C1 segment of cervical spinal cord (tissue), 14 donors: ENCODE results near the gene KIF11.
"Not testable (repeated sequence)": the region's sequence is repeated elsewhere in the genome, so short reads cannot be mapped to it uniquely, and the experiment has no call there.

ENCODE experiments used
- DNase-seq, 14 donors: peaks; one replicate each; lab custom pipeline; 2025; lab: John Stamatoyannopoulos, UW

The KIF11 gene

GRCh38 chr10:92590623-92591549 is 2.0 kb upstream of the KIF11 start:
- peak in 11 of 14 donors; percentile 1 to 31 (median 15) for DNase-seq

GRCh38 chr10:92591550-92592022 is 1.3 kb upstream of the KIF11 start:
- DNase-seq: peak; percentile 8 to 88 (median 80)

GRCh38 chr10:92593619-92594588 is 974 bp downstream of the KIF11 start:
- DNase-seq: no peak

GRCh38 chr10:92595505-92595904 is 2.6 kb downstream of the KIF11 start:
- no peak for DNase-seq

- DNase-seq: no peak
These were observed 5.4 kb downstream of the KIF11 start for GRCh38 chr10:92598321-92598720.

GRCh38 chr10:92604841-92605240 is 11.9 kb downstream of the KIF11 start:
- DNase-seq: no peak

GRCh38 chr10:92615515-92615914 is 22.6 kb downstream of the KIF11 start:
- DNase-seq: no peak

- DNase-seq: no peak
These were observed 26.4 kb downstream of the KIF11 start for GRCh38 chr10:92619368-92619767.

GRCh38 chr10:92627845-92628480 is 35.0 kb downstream of the KIF11 start:
- peak in 2 of 14 donors; percentile 0 for DNase-seq

GRCh38 chr10:92629945-92630344 is 37.0 kb downstream of the KIF11 start:
- DNase-seq: no peak

GRCh38 chr10:92638037-92638436 is 45.1 kb downstream of the KIF11 start:
- DNase-seq: no peak

GRCh38 chr10:92640107-92640506 is 47.2 kb downstream of the KIF11 start:
- DNase-seq: no peak

GRCh38 chr10:92641492-92641891 is 48.6 kb downstream of the KIF11 start:
- no peak for DNase-seq

GRCh38 chr10:92644921-92645320 is 52.0 kb downstream of the KIF11 start:
- DNase-seq: no peak

GRCh38 chr10:92650864-92651263 is 57.9 kb downstream of the KIF11 start:
- not testable (repeated sequence) for DNase-seq

- DNase-seq: no peak
These were observed 62.5 kb downstream of the KIF11 start for GRCh38 chr10:92655426-92655825.

- no peak for DNase-seq
These were observed 63.5 kb downstream of the KIF11 start for GRCh38 chr10:92656266-92656961.

- DNase-seq: no peak
These were observed 64.1 kb downstream of the KIF11 start for GRCh38 chr10:92657024-92657423.

GRCh38 chr10:92662848-92663247 is 69.9 kb downstream of the KIF11 start:
- no peak for DNase-seq

GRCh38 chr10:92664322-92664721 is 71.4 kb downstream of the KIF11 start:
- DNase-seq: no peak

GRCh38 chr10:92667078-92667477 is 74.1 kb downstream of the KIF11 start:
- no peak for DNase-seq
